ENCODE results near the gene GJA3.

- TF ChIP-seq CTCF (IDR thresholded peaks at IDR 0.05) = peak; percentile 56 to 77 (median 70)
- no peak for TF ChIP-seq POLR2A (IDR thresholded peaks at IDR 0.05)
Observed at GRCh38 chr13:20197361-20197834, 36.5 kb upstream of the GJA3 start.
